ENCODE results near the gene KCTD4. TPM values are rescaled to one million over a fixed set of nuclear protein-coding genes. Genes with fewer than 3 reads are reported as not detected.

KCTD4 gene
- total RNA-seq, 1 donor from 2014 or later: not detected

- DNase-seq: no peak
- TF ChIP-seq CTCF (IDR thresholded peaks at IDR 0.05; ENCODE audit: partially characterized antibody, unreplicated experiment): no peak
- H3K27ac Mint-ChIP-seq (ENCODE audit: unreplicated experiment): no peak overlapping the region
- peaks cover 22% of the 10 kb centered on the region for H3K4me1 Mint-ChIP-seq (ENCODE audit: low read depth, unreplicated experiment)
- peaks cover 3% of the 10 kb centered on the region for H3K27me3 Mint-ChIP-seq (ENCODE audit: unreplicated experiment)
- H3K4me3 Mint-ChIP-seq (ENCODE audit: unreplicated experiment): no peak overlapping the region
- no peaks in the 10 kb centered on the region for H3K36me3 Mint-ChIP-seq (ENCODE audit: unreplicated experiment)
- peaks cover 4% of the 10 kb centered on the region for H3K9me3 Mint-ChIP-seq (ENCODE audit: unreplicated experiment)
Measured at GRCh38 chr13:45219123-45219891, 18.5 kb upstream of the KCTD4 start.

GRCh38 chr13:45218689-45219088 is 17.8 kb upstream of the KCTD4 start:
- Mint-ChIP-seq H3K27me3 (ENCODE audit: unreplicated experiment) (peaks cover 3% of the 10 kb centered on the region), H3K4me1 (ENCODE audit: low read depth, unreplicated experiment) (peaks cover 22% of the 10 kb centered on the region), H3K4me3 (ENCODE audit: unreplicated experiment) (no peak overlapping the region), H3K36me3 (ENCODE audit: unreplicated experiment) (no peaks in the 10 kb centered on the region), H3K27ac (ENCODE audit: unreplicated experiment) (peak overlapping the region; percentile 26), H3K9me3 (ENCODE audit: unreplicated experiment) (peaks cover 4% of the 10 kb centered on the region)
- no peak for DNase-seq
- no peak for TF ChIP-seq CTCF (IDR thresholded peaks at IDR 0.05; ENCODE audit: partially characterized antibody, unreplicated experiment)

- no peak for TF ChIP-seq CTCF (IDR thresholded peaks at IDR 0.05; ENCODE audit: partially characterized antibody, unreplicated experiment)
- H3K36me3 Mint-ChIP-seq (ENCODE audit: unreplicated experiment): no peaks in the 10 kb centered on the region
- H3K9me3 Mint-ChIP-seq (ENCODE audit: unreplicated experiment): peaks cover 2% of the 10 kb centered on the region
- peaks cover 22% of the 10 kb centered on the region for H3K4me1 Mint-ChIP-seq (ENCODE audit: low read depth, unreplicated experiment)
- no peak overlapping the region for H3K4me3 Mint-ChIP-seq (ENCODE audit: unreplicated experiment)
- no peak for DNase-seq
- peaks cover 2% of the 10 kb centered on the region for H3K27me3 Mint-ChIP-seq (ENCODE audit: unreplicated experiment)
- no peak overlapping the region for H3K27ac Mint-ChIP-seq (ENCODE audit: unreplicated experiment)
Measured at GRCh38 chr13:45216193-45216592, 15.3 kb upstream of the KCTD4 start.

GRCh38 chr13:45215392-45216077 is 14.7 kb upstream of the KCTD4 start:
- no peak overlapping the region for H3K27ac Mint-ChIP-seq (ENCODE audit: unreplicated experiment)
- TF ChIP-seq CTCF (IDR thresholded peaks at IDR 0.05; ENCODE audit: partially characterized antibody, unreplicated experiment): no peak
- no peak for DNase-seq
- peaks cover 20% of the 10 kb centered on the region for H3K4me1 Mint-ChIP-seq (ENCODE audit: low read depth, unreplicated experiment)
- H3K27me3 Mint-ChIP-seq (ENCODE audit: unreplicated experiment): no peaks in the 10 kb centered on the region
- H3K4me3 Mint-ChIP-seq (ENCODE audit: unreplicated experiment): no peak overlapping the region
- no peaks in the 10 kb centered on the region for H3K9me3 Mint-ChIP-seq (ENCODE audit: unreplicated experiment)
- no peaks in the 10 kb centered on the region for H3K36me3 Mint-ChIP-seq (ENCODE audit: unreplicated experiment)

- H3K4me1 Mint-ChIP-seq (ENCODE audit: low read depth, unreplicated experiment): peaks cover 3% of the 10 kb centered on the region
- no peaks in the 10 kb centered on the region for H3K36me3 Mint-ChIP-seq (ENCODE audit: unreplicated experiment)
- H3K27ac Mint-ChIP-seq (ENCODE audit: unreplicated experiment): no peak overlapping the region
- no peaks in the 10 kb centered on the region for H3K9me3 Mint-ChIP-seq (ENCODE audit: unreplicated experiment)
- no peaks in the 10 kb centered on the region for H3K27me3 Mint-ChIP-seq (ENCODE audit: unreplicated experiment)
- no peak for DNase-seq
- H3K4me3 Mint-ChIP-seq (ENCODE audit: unreplicated experiment): no peak overlapping the region
- TF ChIP-seq CTCF (IDR thresholded peaks at IDR 0.05; ENCODE audit: partially characterized antibody, unreplicated experiment): no peak
Measured at GRCh38 chr13:45209229-45209628, 8.4 kb upstream of the KCTD4 start.
